ENCODE results near the gene TBC1D24.
A peak's percentile ranks its signal among the peaks of the same experiment; 100 is the strongest.

The TBC1D24 gene

GRCh38 chr16:2483939-2484897 is 9.3 kb downstream of the TBC1D24 start:
- DNase-seq = no peak

GRCh38 chr16:2484898-2485508 is 10.1 kb downstream of the TBC1D24 start:
- no peak for DNase-seq

- DNase-seq = no peak
Measured at GRCh38 chr16:2485811-2486507, 11.0 kb downstream of the TBC1D24 start.

- peak; percentile 24 for DNase-seq
Measured at GRCh38 chr16:2486645-2487516, 12.0 kb downstream of the TBC1D24 start.

GRCh38 chr16:2487517-2487842 is 12.6 kb downstream of the TBC1D24 start:
- no peak for DNase-seq

GRCh38 chr16:2487903-2488531 is 13.1 kb downstream of the TBC1D24 start:
- no peak for DNase-seq

DNA sequence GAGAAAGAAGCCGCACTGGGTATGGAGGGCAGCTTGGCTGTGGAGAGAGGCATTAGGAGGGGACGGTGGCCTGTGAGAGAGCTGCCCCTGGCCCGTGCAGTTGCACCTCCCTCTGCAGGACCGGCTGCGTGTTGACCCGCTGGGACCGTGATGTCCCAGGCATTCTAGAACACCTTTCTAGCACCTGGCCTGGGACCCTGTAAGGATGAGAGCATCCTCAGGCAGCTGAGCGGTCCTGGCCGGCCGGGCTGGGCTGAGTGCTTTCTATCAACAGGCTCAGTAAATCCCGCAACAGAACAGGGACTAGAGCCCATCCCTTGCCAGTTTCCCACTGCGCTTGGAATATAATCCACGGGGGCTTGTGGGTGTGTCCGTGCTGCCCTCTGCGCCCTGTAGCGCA is 14.7 kb downstream of the TBC1D24 start:
- DNase-seq = no peak

DNA sequence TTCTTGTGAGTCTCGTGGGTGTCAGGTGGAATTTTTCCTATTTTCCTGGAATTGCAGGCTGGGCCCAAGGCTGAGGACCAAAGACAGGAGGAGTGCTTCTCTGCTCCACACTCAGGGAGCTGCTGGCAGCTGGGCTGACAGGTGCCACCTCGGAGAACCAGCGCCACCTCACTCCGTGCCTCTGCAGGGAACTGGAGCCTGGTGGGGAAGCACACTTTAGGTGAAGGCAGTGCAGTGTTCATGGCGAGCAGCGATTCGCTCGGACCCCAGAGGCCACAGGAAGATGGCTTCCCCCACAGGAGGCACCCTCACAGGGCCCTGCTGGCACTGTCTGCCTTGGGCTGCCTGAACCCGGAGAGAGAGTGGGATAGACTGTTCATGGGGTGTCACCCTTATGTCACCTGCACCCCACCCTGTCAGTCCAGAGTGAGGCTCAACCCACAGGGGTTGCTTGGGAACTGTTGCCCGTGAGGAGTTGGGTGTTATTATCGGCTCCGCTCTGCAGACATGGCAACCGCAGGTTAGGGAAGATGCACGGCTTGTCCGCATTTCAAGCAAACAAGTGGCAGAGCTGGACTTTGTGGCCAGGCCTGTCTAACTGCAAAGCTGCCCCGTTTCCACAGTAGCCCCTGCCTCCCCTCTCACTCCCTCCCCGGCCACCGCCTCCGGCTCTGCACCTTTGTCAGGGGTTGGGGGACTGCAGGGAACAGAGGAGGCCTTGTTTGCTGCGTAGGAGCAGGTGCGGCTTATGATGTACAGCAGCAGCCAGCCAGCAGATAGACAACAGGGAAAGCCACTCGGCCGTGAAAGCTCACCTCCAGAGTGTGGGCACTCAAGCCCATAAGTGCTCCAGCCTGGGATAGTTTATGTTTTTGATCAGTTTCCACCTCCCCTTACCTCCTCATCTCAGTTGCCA is 15.5 kb downstream of the TBC1D24 start:
- DNase-seq = peak; percentile 65

DNA sequence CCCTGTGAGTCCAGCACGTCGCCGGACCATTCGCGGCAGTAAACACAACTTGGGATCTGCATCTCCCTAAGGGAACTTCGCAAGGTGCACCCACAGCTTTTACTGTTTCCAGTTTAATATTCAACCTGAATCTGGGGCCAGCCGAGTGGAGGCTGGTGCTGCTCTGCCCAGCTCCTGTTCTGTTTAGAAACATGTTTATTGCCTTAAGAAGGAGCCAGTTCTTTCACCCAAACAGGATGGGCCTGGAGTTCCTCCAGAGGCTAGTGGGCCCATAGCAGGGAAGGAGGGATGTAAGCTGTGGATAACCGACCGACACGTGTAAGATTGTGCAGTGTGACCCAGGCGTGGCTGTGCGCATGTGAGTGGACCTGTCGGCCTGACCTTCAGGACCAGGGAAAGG is 17.4 kb downstream of the TBC1D24 start:
- no peak for DNase-seq

- DNase-seq = no peak
Measured at GRCh38 chr16:2493605-2494004, 18.7 kb downstream of the TBC1D24 start.

DNA sequence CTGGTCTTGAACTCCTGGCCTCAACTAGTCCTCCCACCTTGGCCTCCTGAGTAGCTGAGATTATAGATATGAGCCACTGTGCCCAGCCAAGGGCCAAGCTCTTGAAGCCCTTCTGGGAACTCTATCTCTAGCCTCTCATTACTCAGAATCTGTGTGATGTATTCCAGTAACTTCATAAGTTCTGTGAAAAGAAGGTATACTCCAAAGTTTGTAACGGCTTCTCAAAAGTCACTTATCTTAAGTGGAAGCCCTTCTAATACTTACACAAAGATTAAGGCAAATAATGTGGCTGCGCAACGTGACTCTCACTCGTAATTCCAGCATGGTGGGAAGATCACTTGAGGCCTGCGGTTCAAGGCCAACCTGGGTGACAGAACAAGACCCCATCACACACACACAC is 19.7 kb downstream of the TBC1D24 start:
- no peak for DNase-seq

- no peak for DNase-seq
Measured at GRCh38 chr16:2495041-2495440, 20.1 kb downstream of the TBC1D24 start.

- DNase-seq = no peak
Measured at GRCh38 chr16:2496223-2497115, 21.5 kb downstream of the TBC1D24 start.

- no peak for DNase-seq
Measured at GRCh38 chr16:2497116-2497630, 22.2 kb downstream of the TBC1D24 start.

GRCh38 chr16:2497695-2498484 is 23.0 kb downstream of the TBC1D24 start:
- no peak for DNase-seq

- no peak for DNase-seq
Measured at GRCh38 chr16:2498531-2499253, 23.8 kb downstream of the TBC1D24 start.

GRCh38 chr16:2499454-2499853 is 24.5 kb downstream of the TBC1D24 start:
- no peak for DNase-seq

- DNase-seq = no peak
Measured at GRCh38 chr16:2499890-2500429, 25.0 kb downstream of the TBC1D24 start.

All from NCI-H510A treated with DMSO at 0.1 percent for 48 hours (cell line).